DMS 273 (cell line): ENCODE data around the gene CANX.
A peak's percentile ranks its signal among the peaks of the same experiment; 100 is the strongest.
"Not testable (repeated sequence)": the region's sequence is repeated elsewhere in the genome, so short reads cannot be mapped to it uniquely, and the experiment has no call there.

Experiments used
- DNase-seq: peaks from one replicate; lab custom pipeline; 2025; ENCODE audit not compliant: unreplicated experiment; lab: John Stamatoyannopoulos, UW

The CANX gene

DNA sequence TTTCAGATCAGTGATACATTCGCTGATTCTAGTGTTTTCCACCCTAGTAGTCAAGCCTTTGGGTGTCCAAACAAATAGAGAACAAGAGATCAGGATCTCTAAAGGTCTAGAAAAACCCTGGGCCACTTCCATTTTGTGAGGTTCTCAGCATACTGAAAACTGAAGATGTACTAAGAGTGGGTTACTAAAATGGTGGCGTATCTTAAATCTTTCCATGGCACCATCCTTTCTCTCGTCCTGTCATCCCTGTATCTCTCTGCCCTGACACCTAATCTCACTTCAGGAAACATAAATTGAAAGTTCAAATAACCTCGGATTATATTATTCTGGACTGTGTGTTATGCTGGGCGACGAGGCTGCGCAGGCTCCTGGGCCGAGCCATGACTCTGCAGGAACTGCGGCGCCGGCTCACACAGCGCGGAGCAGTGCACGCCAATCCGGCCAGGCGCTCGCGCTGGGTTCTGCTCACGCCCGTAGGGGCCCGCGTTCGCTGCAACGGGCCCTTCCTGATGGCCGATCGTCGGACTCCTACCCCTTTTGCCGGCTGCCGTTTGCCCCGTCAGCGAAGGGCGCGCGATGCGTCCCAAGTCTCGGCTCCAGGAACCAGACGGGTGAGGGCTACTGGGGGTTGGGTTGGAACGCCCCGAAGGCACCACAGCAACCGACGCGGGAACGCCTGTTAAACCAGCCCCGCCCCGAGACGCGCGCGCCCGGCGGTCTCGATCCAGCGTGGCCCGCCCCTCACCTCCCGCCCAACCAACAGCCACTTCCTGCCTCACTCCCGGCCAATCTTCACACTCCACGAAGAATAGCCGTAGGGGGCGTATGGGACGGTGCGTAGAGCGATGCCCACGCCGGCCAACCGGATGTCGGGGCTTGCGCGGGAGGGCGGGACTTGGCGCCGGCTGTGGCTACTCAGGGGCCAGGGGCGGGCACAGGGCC is 503 bp upstream of the CANX start:
- peak; percentile 100 for DNase-seq

DNA sequence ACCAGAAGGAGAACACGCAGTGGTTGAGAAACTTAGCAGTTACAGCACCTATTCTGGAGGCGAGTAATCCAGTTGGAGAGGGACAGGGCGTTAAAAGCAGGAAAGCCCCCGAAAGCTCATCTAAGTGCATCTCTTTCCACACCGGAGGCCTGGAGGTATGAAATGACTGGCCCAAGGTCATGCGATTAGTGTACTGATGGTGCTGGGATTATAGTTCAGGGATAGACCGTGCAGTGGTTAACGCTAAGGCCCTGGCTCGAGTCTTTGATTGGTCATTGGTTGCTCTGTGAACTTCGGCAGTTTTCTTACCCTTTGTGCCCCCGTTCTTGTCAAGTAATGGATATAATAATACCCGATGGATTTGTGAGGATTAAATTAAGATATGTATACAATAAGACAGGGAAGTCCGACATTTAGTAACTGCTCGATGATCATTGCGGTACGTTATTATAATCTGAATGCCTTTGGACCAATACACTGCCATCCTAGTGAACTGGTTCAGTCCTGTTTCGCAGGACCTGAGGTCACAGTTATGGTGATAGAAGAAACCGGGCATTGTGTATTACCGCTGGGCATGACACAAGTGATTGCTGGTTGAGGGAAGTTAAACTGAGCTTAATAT is 960 bp downstream of the CANX start:
- peak; percentile 58 for DNase-seq

DNA sequence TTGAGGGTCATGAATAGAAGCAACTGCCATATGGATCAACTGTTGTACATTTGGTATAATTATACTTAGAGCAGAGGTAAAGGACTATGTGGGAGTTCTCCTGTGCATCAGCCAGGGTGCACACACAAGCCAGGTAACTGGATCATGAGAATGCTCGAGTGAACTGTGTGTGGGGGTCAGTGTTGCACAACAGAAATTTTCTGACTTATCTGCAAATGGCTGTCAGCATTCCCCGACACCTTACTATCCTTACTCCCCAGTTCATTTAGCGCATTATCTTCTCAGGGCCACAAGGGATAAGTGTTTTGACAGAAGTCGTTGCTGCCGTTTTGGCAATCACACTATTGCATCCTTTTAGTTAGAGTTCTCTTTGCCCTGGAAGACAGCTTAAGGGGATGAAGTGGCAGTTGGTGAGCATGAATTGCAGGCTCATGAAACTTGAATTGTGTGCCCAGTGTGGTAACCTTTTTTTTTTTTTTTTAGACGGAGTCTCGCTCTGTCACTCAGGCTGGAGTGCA is 1.7 kb downstream of the CANX start:
- DNase-seq: no peak

DNA sequence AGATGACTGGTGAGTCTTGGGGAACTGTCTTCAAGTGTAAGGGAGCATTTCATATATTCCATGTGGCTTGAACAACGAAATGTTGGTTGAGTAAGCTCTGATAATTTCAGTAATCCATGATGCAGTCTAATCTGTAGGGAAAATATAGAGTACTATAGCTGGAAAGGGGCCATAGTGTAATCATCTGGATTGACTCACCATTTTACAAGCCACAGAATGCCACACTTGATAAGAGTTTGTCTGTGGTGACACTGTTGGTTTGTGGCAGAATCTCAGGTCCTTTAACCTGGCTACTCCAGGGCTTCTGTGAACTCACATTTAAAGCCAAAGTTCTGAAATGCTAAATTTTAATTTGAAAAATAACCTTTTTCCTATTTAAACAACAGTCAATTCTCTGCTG is 17.5 kb downstream of the CANX start:
- no peak for DNase-seq

DNA sequence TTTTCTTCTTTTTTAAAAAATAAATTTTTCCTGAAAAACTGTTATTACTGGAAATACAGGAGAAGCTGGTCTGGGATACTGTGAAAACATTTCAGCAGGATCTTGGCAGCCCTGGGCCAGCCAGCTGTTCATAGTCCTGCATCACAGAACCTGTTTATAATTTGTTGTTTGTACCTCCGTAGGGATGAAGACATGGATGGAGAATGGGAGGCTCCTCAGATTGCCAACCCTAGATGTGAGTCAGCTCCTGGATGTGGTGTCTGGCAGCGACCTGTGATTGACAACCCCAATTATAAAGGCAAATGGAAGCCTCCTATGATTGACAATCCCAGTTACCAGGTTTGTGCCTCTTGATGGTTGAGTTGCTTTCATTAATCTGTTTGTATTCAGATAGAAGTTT is 21.5 kb downstream of the CANX start:
- no peak for DNase-seq

DNA sequence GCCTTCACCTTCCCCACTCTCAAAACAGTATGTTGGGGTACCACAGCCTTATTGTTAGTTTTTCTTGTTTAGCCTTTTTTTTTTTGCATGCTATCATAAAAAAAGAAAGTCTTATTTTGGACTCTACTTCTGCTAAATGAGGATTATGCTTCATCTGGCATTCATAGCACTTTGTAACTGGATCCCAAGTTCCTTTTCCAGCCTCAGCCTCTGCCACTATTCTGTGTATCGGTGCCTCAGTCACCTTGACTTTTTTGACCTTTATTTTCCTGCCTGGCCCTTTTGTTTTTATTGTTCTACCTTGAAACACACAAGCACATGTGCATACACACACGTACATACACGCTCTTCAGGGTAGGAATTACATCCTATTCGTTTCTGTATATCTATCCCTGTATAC is 25.4 kb downstream of the CANX start:
- DNase-seq: no peak

DNA sequence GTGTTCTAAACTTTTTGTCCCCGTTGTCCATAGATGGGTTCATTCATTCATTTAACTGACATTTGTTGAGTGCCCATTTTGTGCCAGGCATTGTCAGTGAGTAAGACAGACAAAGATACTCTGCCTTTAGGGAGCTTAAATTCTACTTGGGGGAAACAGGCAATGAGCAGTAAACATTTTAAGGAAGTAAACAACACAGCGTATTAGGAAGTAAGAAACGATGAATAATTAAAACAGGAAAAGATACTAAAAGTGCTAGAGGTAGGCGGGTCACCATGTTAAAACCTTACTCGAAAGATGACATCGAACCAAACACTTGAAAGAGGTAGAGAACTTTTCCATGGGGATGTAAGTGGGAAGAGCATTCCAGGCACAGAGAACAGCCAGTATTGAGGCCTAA is 28.3 kb downstream of the CANX start:
- DNase-seq: no peak

DNA sequence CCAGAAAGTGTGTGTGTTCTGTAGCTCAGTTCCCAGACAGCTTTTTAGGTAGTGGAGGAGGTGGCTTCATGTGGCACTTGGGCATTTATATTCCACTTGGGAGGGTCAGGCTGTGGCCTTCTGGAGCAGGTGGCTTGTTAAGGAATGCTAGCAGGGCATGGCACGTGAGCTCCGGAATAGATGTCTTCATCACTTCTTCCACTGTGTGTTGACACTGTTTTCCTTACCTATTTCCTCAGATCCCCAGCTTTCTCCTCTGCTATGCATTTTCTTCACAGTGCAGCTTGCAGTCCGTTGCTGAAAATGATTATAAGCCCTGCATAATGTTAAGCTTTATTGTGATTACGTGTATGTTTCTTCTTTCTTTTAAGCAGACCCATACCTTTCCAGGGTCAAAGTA is 30.5 kb downstream of the CANX start:
- DNase-seq: no peak

DNA sequence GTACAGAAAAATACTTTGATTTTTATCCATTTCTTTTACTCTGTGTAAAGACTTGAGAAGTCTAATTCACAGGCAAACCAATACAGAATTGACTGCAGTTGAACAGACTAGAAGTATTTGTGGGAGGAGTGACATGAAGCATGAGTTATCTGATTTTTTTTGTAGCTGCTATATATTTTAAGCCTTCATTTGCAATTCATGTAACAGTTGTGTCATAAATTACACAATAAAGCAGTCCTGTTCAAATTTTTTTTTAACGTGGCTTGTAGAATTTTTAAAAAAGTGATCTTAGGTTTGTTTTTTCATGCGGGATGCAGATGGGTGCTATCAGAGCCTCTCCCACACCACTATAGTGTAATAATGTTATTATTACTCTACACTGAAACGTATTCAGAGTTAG is 31.0 kb downstream of the CANX start:
- DNase-seq: no peak

DNA sequence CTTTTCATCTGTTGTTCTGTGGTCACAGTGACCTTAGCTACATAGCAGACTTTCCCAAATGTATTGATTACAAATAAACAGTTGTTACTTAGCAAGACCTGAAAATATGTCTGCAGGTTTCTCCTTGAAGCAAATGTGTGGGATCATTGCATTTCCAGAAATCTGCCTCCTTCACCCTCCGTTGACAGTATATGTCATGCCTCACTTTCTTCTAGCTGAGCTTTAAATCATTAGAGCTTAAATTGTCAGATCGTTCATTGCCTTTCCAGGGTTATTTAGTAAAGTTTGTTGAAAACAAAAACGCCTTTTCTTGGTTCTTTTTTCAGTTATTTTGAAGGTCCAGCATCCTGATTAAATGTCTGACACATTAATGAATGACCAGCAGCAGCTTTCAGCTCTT is 31.6 kb downstream of the CANX start:
- no peak for DNase-seq

DNA sequence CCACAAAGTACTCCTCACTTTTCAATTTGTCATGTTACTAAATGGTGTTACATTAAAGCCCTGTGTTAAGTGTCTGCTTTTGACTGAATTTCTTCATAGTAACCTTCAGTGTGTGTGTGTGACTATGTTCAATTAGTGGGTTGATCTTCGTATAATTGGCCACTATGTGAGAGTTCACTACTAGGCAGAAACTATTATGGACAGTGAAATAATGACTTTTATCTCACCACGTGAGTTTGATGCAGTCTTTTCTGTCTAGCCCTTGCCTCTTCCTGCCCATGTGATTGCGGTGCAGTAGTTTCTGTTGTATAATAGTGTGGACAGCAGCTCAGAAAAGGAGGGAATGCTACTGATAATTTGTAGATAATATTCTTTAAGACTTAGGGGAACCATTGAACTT is 32.1 kb downstream of the CANX start:
- peak; percentile 11 for DNase-seq

DNA sequence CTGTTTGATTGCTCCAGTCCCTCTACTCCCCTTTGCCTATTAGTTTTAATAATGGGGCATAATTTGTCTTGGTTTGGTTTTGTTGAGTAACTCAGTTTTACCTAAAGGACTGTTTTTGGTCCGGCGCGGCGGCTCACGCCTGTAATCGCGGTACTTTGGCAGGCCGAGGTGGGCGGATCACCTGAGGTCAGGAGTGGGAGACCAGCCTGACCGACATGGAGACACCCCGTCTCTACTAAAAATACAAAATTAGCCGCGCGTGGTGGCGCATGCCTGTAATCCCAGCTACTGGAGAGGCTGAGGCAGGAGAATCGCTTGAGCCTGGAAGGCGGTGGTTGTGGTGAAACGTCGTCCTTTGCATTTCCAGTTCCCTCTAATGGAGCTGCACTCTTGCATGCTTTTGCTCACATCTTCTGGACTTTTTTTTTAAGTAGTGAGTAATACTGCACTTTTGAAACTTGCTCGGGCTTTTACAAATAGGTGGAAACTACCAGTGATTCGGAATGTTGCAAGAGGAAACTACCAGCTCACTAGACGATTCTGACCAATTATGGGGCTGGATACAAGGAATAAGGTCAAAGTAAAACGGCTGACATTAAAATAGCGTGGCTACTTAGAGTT is 33.1 kb downstream of the CANX start:
- no peak for DNase-seq

DNA sequence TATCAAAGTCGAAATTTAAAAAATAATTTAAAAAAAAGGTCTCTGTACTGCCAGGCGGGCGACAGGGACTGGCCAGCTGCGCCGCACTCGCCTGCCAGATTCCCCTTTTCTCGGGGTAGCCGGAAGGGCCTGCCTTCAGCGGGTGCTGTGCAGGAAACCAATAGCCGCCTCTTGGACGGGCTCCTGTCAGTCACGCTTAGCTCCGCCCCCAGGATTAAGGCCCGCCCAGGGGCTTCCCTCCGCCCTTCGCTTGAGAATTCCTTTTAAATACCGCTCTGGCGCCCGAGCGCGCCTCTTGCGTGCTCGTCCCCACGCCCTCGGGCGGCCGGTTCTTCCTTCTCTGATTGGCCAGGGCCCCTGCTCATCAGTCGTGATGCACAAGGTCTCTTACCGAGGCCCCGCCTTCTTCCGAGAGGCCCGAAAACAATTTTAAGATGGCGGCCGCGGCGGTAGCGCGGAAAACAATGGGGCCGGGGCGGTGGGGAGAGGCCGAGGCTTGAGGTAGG is 33.7 kb downstream of the CANX start, which contains the start of gene MAML1:
Gene MAML1 (plus strand): TSS at position 411 of the 506 bp plus-strand sequence. CDS start 291 bp downstream, outside the sequence.
- peak; percentile 100 for DNase-seq

DNA sequence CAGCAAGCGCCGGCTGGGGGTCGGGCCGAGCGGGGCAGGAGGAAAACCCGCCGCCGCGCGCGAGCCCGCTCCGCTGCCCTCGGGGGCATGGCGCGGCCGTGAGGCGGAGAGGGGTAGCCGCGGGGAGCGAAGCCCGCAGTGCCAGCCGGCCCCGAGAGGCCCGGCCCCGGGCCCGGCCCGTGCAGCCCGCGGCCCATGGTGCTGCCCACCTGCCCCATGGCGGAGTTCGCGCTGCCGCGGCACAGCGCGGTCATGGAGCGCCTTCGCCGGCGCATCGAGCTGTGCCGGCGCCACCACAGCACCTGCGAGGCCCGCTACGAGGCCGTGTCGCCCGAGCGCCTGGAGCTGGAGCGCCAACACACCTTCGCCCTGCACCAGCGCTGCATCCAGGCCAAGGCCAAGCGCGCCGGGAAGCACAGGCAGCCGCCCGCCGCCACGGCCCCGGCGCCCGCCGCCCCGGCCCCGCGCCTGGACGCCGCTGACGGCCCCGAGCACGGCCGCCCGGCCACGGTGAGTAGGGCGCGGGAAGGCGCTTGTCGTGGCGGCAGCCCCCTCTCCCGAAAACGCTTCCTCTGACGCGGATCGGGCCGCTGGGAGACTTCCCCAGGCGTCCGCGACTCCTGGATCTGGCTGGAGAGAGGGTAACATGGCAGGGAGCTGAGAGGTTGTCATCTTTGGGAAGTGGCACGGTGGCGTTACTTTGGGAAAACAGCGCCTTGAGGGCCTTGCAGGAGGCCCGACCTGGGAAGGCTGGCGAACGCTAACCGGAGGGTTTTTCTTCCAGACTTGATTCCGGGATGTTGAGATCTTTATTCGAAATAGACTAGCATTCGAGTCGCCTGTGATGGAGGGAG is 34.4 kb downstream of the CANX start:
- peak; percentile 79 for DNase-seq

DNA sequence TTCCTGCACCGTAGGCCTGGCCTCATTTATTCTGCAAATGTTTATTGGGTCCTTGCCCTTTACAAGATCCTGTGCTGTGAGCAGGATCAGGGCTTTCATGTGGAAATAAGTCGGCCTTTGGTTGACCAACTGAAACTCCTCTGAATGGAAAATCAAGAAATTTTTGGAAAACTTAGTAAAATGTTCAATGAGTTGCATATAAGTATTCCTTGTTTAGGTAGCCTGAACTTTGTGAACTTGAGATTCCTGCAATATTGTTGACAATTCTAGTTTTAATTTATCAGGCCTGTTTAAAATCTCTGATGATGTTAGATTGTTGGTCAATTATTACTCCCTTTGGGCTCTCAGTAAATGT is 35.0 kb downstream of the CANX start:
- no peak for DNase-seq

DNA sequence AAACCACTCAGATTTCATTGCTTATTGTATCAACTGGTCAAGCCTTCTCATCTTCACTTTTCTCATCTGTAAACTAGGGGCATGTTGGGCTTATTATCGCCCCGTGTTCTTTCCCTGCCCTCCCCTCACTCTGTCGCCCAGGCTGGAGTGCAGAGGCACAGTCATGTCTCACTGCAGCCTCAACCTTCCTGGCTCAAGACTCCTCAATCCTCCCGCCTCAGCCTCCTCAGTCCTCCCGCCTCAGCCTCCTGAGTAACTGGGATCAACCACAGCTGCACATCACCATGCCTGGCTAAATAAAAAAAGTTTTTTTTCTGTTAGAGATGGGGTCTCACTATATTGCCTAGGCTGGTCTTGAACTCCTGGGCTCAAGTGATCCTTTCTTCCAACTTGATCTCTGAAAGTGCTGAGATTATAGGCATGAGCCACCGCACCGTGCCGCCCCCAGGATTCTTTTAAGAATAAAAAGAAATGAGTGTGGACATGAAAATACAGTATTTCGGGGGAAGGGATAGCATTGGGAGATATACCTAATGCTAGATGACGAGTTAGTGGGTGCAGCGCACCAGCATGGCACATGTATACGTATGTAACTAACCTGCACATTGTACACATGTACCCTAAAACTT is 35.9 kb downstream of the CANX start:
- no peak for DNase-seq

DNA sequence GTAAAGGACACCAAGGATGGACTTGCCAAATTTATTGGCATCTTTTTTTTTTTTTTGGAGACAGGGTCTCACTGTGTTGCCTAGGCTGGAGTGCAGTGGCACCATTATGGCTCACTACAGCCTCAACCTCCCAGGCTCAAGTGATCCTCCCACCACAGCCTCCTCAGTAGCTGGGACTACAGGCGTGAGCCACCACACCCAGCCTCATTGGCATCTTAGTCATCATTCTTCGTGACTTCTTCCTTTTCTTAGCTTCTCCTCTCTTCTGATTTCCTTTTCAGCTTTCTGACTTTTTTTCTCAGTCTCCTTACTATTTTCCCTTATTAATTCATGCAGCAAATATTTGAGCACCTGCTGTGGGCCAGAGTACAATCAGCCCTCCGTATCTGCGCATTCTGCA is 40.0 kb downstream of the CANX start:
- no peak for DNase-seq

DNA sequence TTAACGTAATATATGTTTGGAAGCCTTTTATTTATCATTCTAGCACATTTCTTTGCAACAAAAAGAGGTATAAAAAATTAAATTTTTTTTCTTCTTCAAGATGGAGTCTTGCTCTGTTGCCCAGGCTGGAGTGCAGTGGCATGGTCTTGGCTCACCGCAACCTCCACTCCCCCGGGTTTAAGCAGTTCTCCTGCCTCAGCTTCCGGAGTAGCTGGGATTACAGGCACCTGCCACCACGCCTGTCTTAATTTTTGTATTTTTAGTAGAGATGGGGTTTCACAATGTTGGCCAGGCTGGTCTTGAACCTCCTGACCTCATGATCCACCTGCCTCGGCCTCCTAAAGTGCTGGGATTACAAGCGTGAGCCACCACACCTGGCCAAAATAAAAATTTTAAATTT is 45.3 kb downstream of the CANX start:
- not testable (repeated sequence) for DNase-seq

DNA sequence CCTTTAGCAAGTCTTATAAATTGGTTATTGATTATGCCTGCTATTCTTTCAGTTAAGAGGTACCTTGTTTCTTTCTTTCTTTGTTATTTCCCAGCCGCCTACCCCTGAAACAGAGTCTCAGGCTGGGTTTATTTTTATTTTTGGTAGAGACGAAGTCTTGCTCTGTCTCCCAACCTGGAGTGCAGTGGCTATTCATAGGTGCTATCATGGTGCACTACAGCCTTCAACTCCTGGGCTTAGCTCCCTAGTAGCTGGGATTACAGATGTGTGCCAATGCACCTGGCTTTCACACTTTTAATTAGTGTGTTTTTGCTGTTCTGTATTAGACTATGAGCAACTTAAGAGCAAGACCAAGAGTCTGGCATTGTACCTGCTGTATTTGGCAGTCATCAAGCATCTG is 48.1 kb downstream of the CANX start:
- DNase-seq: no peak

DNA sequence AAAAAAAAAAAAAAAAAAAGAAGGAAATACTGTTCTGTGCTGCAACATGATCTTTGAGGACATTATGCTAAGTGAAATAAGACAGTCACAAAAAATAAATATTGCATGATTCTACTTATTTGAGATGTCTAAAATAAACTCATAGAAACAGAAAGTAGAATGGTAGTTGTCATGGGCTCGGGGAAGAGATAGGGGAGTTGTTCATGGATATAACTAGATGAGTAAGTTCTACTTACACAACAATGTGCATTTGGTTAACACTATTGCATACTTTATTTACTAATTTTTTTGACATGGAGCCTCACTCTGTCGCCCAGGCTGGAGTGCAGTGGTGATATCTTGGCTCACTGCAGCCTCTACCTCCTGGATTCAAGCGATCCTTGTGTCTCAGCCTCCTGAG is 49.0 kb downstream of the CANX start:
- no peak for DNase-seq
